ENCODE results near the gene UBR1.

DNA sequence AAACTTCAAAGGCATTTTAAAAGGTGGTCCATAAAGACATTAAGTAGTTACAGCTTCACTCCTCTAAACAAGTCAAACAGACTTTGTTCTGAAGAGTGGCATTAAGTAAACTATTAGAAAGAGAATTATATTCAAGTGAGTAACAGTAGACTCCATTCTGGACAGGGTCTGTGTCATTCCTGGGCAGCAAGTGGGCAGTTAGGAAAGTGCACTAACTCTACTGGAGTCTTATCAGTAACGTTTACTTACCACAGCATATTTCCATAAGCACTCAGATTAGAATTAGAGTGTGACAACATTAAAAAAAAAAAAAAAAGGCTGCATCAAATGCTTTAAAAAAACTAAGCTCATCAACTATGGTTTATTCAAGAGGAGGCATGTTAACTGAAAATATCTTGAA is 10.6 kb downstream of the UBR1 start:
- TF ChIP-seq, protein P1, sequence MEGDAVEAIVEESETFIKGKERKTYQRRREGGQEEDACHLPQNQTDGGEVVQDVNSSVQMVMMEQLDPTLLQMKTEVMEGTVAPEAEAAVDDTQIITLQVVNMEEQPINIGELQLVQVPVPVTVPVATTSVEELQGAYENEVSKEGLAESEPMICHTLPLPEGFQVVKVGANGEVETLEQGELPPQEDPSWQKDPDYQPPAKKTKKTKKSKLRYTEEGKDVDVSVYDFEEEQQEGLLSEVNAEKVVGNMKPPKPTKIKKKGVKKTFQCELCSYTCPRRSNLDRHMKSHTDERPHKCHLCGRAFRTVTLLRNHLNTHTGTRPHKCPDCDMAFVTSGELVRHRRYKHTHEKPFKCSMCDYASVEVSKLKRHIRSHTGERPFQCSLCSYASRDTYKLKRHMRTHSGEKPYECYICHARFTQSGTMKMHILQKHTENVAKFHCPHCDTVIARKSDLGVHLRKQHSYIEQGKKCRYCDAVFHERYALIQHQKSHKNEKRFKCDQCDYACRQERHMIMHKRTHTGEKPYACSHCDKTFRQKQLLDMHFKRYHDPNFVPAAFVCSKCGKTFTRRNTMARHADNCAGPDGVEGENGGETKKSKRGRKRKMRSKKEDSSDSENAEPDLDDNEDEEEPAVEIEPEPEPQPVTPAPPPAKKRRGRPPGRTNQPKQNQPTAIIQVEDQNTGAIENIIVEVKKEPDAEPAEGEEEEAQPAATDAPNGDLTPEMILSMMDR (IDR thresholded peaks at IDR 0.05), result no peak
- TF ChIP-seq POLR2A (IDR thresholded peaks at IDR 0.05; ENCODE audit: low read depth), result no peak
